GM12801 (cell line): ENCODE results near the gene ARHGEF26.

Source experiments
- TF ChIP-seq, protein P1 (sequence below): IDR thresholded peaks from one replicate; pipeline ENCODE4 v1.5.1; 2011; ENCODE audit warnings: control low read depth; ENCODE audit not compliant: insufficient read length; ENCODE audit errors: extremely low read depth

The ARHGEF26 gene

DNA sequence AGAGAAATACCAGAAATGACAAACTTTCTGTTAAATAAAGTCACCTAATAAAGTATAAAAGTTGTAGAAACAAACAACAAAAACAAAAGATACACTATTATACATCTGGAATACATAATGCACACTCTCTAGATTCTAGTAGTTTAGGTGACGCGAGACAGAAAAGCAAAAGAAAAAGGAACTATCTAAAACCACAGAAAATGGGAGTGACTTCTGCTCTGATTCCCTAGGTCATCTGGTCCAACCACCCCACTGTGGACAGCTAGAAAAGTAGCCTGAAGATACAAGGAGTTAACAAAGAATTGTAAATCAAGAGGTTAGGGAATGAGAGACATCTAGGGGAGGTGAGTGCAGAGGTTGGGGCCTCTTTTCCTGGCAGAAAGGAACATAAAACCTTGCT is 164.0 kb downstream of the ARHGEF26 start:
- TF ChIP-seq, protein P1, sequence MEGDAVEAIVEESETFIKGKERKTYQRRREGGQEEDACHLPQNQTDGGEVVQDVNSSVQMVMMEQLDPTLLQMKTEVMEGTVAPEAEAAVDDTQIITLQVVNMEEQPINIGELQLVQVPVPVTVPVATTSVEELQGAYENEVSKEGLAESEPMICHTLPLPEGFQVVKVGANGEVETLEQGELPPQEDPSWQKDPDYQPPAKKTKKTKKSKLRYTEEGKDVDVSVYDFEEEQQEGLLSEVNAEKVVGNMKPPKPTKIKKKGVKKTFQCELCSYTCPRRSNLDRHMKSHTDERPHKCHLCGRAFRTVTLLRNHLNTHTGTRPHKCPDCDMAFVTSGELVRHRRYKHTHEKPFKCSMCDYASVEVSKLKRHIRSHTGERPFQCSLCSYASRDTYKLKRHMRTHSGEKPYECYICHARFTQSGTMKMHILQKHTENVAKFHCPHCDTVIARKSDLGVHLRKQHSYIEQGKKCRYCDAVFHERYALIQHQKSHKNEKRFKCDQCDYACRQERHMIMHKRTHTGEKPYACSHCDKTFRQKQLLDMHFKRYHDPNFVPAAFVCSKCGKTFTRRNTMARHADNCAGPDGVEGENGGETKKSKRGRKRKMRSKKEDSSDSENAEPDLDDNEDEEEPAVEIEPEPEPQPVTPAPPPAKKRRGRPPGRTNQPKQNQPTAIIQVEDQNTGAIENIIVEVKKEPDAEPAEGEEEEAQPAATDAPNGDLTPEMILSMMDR, result no peak

GRCh38 chr3:154290187-154290586 is 169.0 kb downstream of the ARHGEF26 start:
- TF ChIP-seq, protein P1, result no peak

DNA sequence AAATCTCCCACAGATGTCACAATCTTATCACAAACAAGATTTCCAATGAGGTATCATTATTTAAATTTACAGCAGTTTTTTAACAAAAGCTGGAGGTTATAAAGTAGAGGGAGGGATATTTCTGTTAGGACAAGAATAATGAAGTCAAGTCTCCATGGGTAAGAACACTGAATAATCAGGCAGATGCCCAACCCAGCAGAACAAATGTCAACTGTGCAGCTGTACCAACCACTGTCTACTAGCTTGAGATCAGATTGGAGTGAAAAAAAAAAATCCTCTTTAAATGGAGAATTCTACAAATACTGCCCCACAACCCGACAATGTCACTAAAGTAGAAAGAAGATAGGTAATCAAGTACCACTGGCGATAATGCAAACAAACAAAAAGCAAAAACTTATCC is 172.8 kb downstream of the ARHGEF26 start:
- TF ChIP-seq, protein P1, result no peak

GRCh38 chr3:154301561-154301960 is 180.4 kb downstream of the ARHGEF26 start:
- TF ChIP-seq, protein P1, result no peak

GRCh38 chr3:154304116-154304786 is 183.1 kb downstream of the ARHGEF26 start:
- TF ChIP-seq, protein P1, result no peak

DNA sequence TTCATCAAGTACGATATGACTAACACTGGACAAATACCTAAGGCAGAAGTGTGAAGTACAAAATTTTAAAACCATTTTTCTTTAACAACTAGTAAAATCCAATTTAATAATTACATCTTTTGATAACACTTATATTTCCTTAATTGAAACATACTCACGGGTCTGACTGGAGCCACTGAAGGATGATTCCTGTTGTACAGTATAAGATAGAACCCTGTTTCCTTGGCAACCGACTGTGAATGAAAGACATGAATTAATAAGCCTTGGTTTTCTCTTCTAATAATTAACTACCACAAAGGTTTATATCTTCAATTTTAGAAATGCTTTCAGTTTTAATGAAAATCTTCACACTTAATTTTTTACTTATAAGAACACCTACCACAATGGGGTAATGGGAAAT is 183.7 kb downstream of the ARHGEF26 start:
- TF ChIP-seq, protein P1, result no peak

DNA sequence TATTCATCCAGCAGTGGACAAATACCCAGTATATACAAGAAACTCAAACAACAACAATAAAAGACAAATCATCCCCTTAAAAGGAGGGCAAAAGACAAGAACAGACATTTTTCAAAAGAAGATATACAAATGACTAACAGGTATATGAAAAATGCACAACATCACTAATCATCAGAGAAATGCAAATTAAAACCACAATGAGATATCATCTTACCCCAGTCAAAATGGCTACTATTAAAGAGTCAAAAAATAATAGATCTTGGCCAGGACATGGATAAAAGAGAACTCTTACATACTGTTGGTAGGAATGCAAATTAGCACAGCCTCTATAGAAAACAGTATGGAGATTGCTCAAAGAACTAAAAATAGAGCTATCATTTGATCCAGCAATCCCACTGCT is 186.2 kb downstream of the ARHGEF26 start:
- TF ChIP-seq, protein P1, result no peak
